Neural progenitor cell (in vitro differentiated cells): Measurements from ENCODE around the gene INS.
A peak's percentile ranks its signal among the peaks of the same experiment; 100 is the strongest.

Source experiments
- CTCF ChIP-seq: fragments of 200-600 bp; sonication (generic); IDR thresholded peaks from 2 replicates; pipeline ENCODE4 v1.5.1; 2017; ENCODE audit warnings: antibody characterized with exemption, mild to moderate bottlenecking
- EZH2 ChIP-seq: fragments of 200-600 bp; sonication (generic); IDR thresholded peaks from 2 replicates; pipeline ENCODE4 v1.6.1; 2017; ENCODE audit warnings: antibody characterized with exemption, mild to moderate bottlenecking, moderate library complexity

- TF ChIP-seq CTCF = peak; percentile 9
- TF ChIP-seq EZH2 = peak; percentile 100
These were observed 20.3 kb downstream of the INS start for GRCh38 chr11:2140411-2141400.
